GM12873 (cell line): Measurements from ENCODE around the gene ZNF282.

Experiments
- CTCF ChIP-seq: IDR thresholded peaks from 2 replicates; pipeline ENCODE4 v1.5.1; 2012; ENCODE audit warnings: low read depth, mild to moderate bottlenecking, moderate library complexity, low read length, control low read depth; ENCODE audit not compliant: insufficient read depth; ENCODE audit errors: missing control alignments

ZNF282 gene

GRCh38 chr7:149156898-149157297, 38.4 kb upstream of the ZNF282 start:
- no peak for TF ChIP-seq CTCF

- TF ChIP-seq CTCF = no peak
These were observed 34.0 kb upstream of the ZNF282 start for GRCh38 chr7:149161241-149161848.

- no peak for TF ChIP-seq CTCF
These were observed 29.2 kb upstream of the ZNF282 start for GRCh38 chr7:149166142-149166541.

GRCh38 chr7:149166630-149167352, 28.6 kb upstream of the ZNF282 start:
- TF ChIP-seq CTCF = no peak

- TF ChIP-seq CTCF = no peak
These were observed 23.3 kb upstream of the ZNF282 start for GRCh38 chr7:149171892-149172533.

- no peak for TF ChIP-seq CTCF
These were observed 22.8 kb upstream of the ZNF282 start for GRCh38 chr7:149172534-149172920.

- no peak for TF ChIP-seq CTCF
These were observed 20.2 kb upstream of the ZNF282 start for GRCh38 chr7:149175150-149175549.
